Peyer's patch (tissue), 4 donors: ENCODE results near the gene GNG5. TPM values are rescaled to one million over a fixed set of nuclear protein-coding genes. Genes with fewer than 3 reads are reported as not detected.

ENCODE experiments used
- DNase-seq, 3 donors: peaks; one replicate each; pipeline ENCODE4 v3.0.0-alpha.2; 2017 to 2019
- H3K27ac ChIP-seq, 4 donors: fragments of 200-600 bp; sonication (generic); one replicate each; pipeline ENCODE4 v1.5.1; 2016 to 2019
- H3K27me3 ChIP-seq, 2 donors: fragments of 200-600 bp; sonication (generic); one replicate each; pipeline ENCODE4 v1.5.1; 2019
- H3K36me3 ChIP-seq, 3 donors: fragments of 200-600 bp; sonication (generic); one replicate each; pipeline ENCODE4 v1.5.1; 2016 to 2019
- H3K4me1 ChIP-seq, 4 donors: fragments of 200-600 bp; sonication (generic); one replicate each; pipeline ENCODE4 v1.5.1; 2016 to 2019
- H3K4me3 ChIP-seq, 4 donors: fragments of 200-600 bp; sonication (generic); 1 replicate in 3 of 4; 2 replicates in 1 of 4; pipeline ENCODE4 v1.5.1; 2016 to 2019; ENCODE audit warnings: mild to moderate bottlenecking in 1 of 4
- H3K9me3 ChIP-seq, 4 donors: fragments of 200-600 bp; sonication (generic); one replicate each; pipeline ENCODE4 v1.5.1; 2016 to 2019; ENCODE audit warnings: mild to moderate bottlenecking in 1 of 4
- CTCF ChIP-seq, 6 experiments: fragments of 450-650 bp in 4 of 6; fragments of 200-600 bp in 2 of 6; sonication (generic) in 1 of 6; IDR thresholded peaks; one replicate each; pipeline ENCODE4 v1.5.1; 2017 to 2019; ENCODE audit warnings: antibody characterized with exemption in 6 of 6, mild to moderate bottlenecking in 3 of 6, moderate library complexity in 1 of 6
- POLR2A ChIP-seq, 2 donors: fragments of 450-650 bp; IDR thresholded peaks; one replicate each; pipeline ENCODE4 v1.5.1; 2017; ENCODE audit warnings: antibody characterized with exemption in 2 of 2, mild to moderate bottlenecking in 2 of 2, moderate library complexity in 2 of 2
- total RNA-seq, 4 donors: library from RNA; depleted of rRNA; stranded (reverse); fragments of >200 nt; gene quantifications; one replicate each; pipeline ENCODE4 v1.1.0, GENCODE V29; 2016

The GNG5 gene
- total RNA-seq, 4 donors from 2014 or later = 19.0 to 99.1 (median 67.9) TPM

- H3K9me3 ChIP-seq = no peaks in the 10 kb centered on the region
- H3K27me3 ChIP-seq = no peaks in the 10 kb centered on the region
- DNase-seq = no peak
- H3K4me1 ChIP-seq = no peaks in the 10 kb centered on the region
- no peak overlapping the region for H3K4me3 ChIP-seq
- H3K36me3 ChIP-seq = peaks cover 0 to 4% (median 0%) of the 10 kb centered on the region in 3 donors
- H3K27ac ChIP-seq = no peak overlapping the region
- TF ChIP-seq POLR2A (IDR thresholded peaks at IDR 0.05) (no peak), CTCF (IDR thresholded peaks at IDR 0.05) (no peak)
These were observed 32.2 kb upstream of the GNG5 start for GRCh38 chr1:84538599-84538998.

- Histone ChIP-seq H3K4me1 (no peaks in the 10 kb centered on the region), H3K27ac (no peak overlapping the region), H3K36me3 (no peaks in the 10 kb centered on the region), H3K4me3 (no peak overlapping the region), H3K9me3 (no peaks in the 10 kb centered on the region), H3K27me3 (no peaks in the 10 kb centered on the region)
- no peak for DNase-seq
- TF ChIP-seq POLR2A (IDR thresholded peaks at IDR 0.05) (no peak), CTCF (IDR thresholded peaks at IDR 0.05) (no peak)
These were observed 19.4 kb upstream of the GNG5 start for GRCh38 chr1:84525779-84526178.

GRCh38 chr1:84524590-84524989 lies 18.2 kb upstream of the GNG5 start:
- Histone ChIP-seq H3K27me3 (no peaks in the 10 kb centered on the region), H3K4me3 (no peak overlapping the region), H3K36me3 (no peaks in the 10 kb centered on the region), H3K27ac (no peak overlapping the region), H3K4me1 (no peaks in the 10 kb centered on the region), H3K9me3 (no peaks in the 10 kb centered on the region)
- no peak for DNase-seq
- TF ChIP-seq CTCF (IDR thresholded peaks at IDR 0.05) = no peak
- no peak for TF ChIP-seq POLR2A (IDR thresholded peaks at IDR 0.05)

GRCh38 chr1:84510668-84511067 lies 4.3 kb upstream of the GNG5 start:
- DNase-seq = no peak
- Histone ChIP-seq H3K27me3 (no peaks in the 10 kb centered on the region), H3K4me1 (peaks cover 0 to 5% (median 0%) of the 10 kb centered on the region in 4 donors), H3K4me3 (no peak overlapping the region), H3K9me3 (no peaks in the 10 kb centered on the region), H3K36me3 (no peaks in the 10 kb centered on the region), H3K27ac (no peak overlapping the region)
- no peak for TF ChIP-seq CTCF (IDR thresholded peaks at IDR 0.05)
- no peak for TF ChIP-seq POLR2A (IDR thresholded peaks at IDR 0.05)

GRCh38 chr1:84510165-84510564 lies 3.8 kb upstream of the GNG5 start:
- no peak overlapping the region for H3K27ac ChIP-seq
- peaks cover 0 to 5% (median 0%) of the 10 kb centered on the region in 4 donors for H3K4me1 ChIP-seq
- no peaks in the 10 kb centered on the region for H3K27me3 ChIP-seq
- TF ChIP-seq CTCF (IDR thresholded peaks at IDR 0.05) (no peak), POLR2A (IDR thresholded peaks at IDR 0.05) (no peak)
- no peaks in the 10 kb centered on the region for H3K36me3 ChIP-seq
- DNase-seq = no peak
- no peak overlapping the region for H3K4me3 ChIP-seq
- no peaks in the 10 kb centered on the region for H3K9me3 ChIP-seq

- Histone ChIP-seq H3K36me3 (no peaks in the 10 kb centered on the region), H3K9me3 (no peaks in the 10 kb centered on the region), H3K4me3 (no peak overlapping the region), H3K27me3 (no peaks in the 10 kb centered on the region), H3K4me1 (peaks cover 0 to 11% (median 5%) of the 10 kb centered on the region in 4 donors), H3K27ac (no peak overlapping the region)
- TF ChIP-seq POLR2A (IDR thresholded peaks at IDR 0.05) = no peak
- TF ChIP-seq CTCF (IDR thresholded peaks at IDR 0.05) = no peak
- no peak for DNase-seq
These were observed 2.6 kb upstream of the GNG5 start for GRCh38 chr1:84509029-84509428.
